Measurements from ENCODE around the gene PTPRD.

DNA sequence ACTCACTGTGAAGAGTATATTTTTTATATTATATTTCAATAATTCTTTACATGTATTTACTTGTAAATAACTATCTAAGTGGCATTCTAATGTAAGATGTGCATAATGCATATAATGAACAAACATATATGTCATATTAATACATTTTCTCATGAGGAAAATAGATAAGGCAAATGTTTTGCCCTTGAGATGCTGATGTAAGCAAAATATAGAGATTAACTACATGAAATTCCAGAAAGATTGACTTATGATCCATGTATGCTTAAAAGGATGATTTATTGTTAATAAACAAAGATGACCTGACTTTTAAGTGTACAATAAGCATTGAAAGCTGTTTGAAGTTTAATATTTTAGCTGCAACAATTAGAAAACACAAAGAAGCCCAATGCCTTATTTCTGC is 559.9 kb downstream of the PTPRD start:
- TF ChIP-seq POLR2A (IDR thresholded peaks at IDR 0.05) (no peak), EP300 (IDR thresholded peaks at IDR 0.05) (no peak)
- TF ChIP-seq, protein P1, sequence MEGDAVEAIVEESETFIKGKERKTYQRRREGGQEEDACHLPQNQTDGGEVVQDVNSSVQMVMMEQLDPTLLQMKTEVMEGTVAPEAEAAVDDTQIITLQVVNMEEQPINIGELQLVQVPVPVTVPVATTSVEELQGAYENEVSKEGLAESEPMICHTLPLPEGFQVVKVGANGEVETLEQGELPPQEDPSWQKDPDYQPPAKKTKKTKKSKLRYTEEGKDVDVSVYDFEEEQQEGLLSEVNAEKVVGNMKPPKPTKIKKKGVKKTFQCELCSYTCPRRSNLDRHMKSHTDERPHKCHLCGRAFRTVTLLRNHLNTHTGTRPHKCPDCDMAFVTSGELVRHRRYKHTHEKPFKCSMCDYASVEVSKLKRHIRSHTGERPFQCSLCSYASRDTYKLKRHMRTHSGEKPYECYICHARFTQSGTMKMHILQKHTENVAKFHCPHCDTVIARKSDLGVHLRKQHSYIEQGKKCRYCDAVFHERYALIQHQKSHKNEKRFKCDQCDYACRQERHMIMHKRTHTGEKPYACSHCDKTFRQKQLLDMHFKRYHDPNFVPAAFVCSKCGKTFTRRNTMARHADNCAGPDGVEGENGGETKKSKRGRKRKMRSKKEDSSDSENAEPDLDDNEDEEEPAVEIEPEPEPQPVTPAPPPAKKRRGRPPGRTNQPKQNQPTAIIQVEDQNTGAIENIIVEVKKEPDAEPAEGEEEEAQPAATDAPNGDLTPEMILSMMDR (IDR thresholded peaks at IDR 0.05), result no peak

All from ovary (tissue), 3 donors.